HEK293 (cell line): ENCODE data around the gene PRSS16.

Experiments
- EGR2 ChIP-seq: fragments of 450-650 bp; formaldehyde crosslinking; IDR thresholded peaks from 2 replicates; pipeline ENCODE4 v1.5.1; 2016; ENCODE audit warnings: low read depth, missing biosample characterization, missing genetic modification characterization
- ELK4 ChIP-seq: IDR thresholded peaks from 2 replicates; pipeline ENCODE4 v1.6.1; 2011; ENCODE audit warnings: mild to moderate bottlenecking, low read depth, low read length, borderline replicate concordance
- HOXA7 ChIP-seq: sonication (generic); formaldehyde crosslinking; IDR thresholded peaks from 2 replicates; pipeline ENCODE4 v1.8.1; 2022; ENCODE audit warnings: missing genetic modification reagents, borderline replicate concordance
- KLF8 ChIP-seq: fragments of 450-650 bp; formaldehyde crosslinking; IDR thresholded peaks from 2 replicates; pipeline ENCODE4 v1.5.1; 2016; ENCODE audit warnings: missing biosample characterization, missing genetic modification characterization
- REPIN1 ChIP-seq: fragments of 450-650 bp; formaldehyde crosslinking; IDR thresholded peaks from 2 replicates; pipeline ENCODE4 v1.5.1; 2017; ENCODE audit warnings: missing biosample characterization, missing genetic modification characterization, low read depth
- TCF7L2 ChIP-seq: IDR thresholded peaks from 2 replicates; pipeline ENCODE4 v1.6.1; 2011; ENCODE audit warnings: low read depth, mild to moderate bottlenecking, inconsistent platforms, low read length, moderate library complexity, borderline replicate concordance
- ZBTB1 ChIP-seq: fragments of 450-650 bp; formaldehyde crosslinking; IDR thresholded peaks from 2 replicates; pipeline ENCODE4 v1.5.1; 2016; ENCODE audit warnings: missing biosample characterization, missing genetic modification characterization
- ZBTB6 ChIP-seq: fragments of 450-650 bp; formaldehyde crosslinking; IDR thresholded peaks from 2 replicates; pipeline ENCODE4 v1.5.1; 2017; ENCODE audit warnings: missing biosample characterization, missing genetic modification characterization
- ZBTB7A ChIP-seq: fragments of 450-650 bp; formaldehyde crosslinking; IDR thresholded peaks from 2 replicates; pipeline ENCODE4 v1.5.1; 2016; ENCODE audit warnings: low read depth, missing biosample characterization, missing genetic modification characterization
- ZBTB8A ChIP-seq: fragments of 450-650 bp; formaldehyde crosslinking; IDR thresholded peaks from 2 replicates; pipeline ENCODE4 v1.5.1; 2016; ENCODE audit warnings: missing biosample characterization, missing genetic modification characterization
- ZNF10 ChIP-seq: fragments of 450-650 bp; formaldehyde crosslinking; IDR thresholded peaks from 2 replicates; pipeline ENCODE4 v1.5.1; 2017; ENCODE audit warnings: missing biosample characterization, missing genetic modification characterization
- ZNF112 ChIP-seq: fragments of 450-650 bp; formaldehyde crosslinking; IDR thresholded peaks from 2 replicates; pipeline ENCODE4 v1.5.0; 2017; ENCODE audit warnings: missing biosample characterization, missing genetic modification characterization
- ZNF146 ChIP-seq: fragments of 450-650 bp; formaldehyde crosslinking; IDR thresholded peaks from 2 replicates; pipeline ENCODE4 v1.5.1; 2016; ENCODE audit warnings: missing biosample characterization, missing genetic modification characterization
- ZNF239 ChIP-seq: fragments of 450-650 bp; formaldehyde crosslinking; IDR thresholded peaks from 2 replicates; pipeline ENCODE4 v1.5.1; 2016; ENCODE audit warnings: missing biosample characterization, missing genetic modification characterization
- ZNF280D ChIP-seq: fragments of 450-650 bp; formaldehyde crosslinking; IDR thresholded peaks from 2 replicates; pipeline ENCODE4 v1.5.1; 2016; ENCODE audit warnings: missing biosample characterization, missing genetic modification characterization
- ZNF292 ChIP-seq: fragments of 450-650 bp; formaldehyde crosslinking; IDR thresholded peaks from 2 replicates; pipeline ENCODE4 v1.5.1; 2016; ENCODE audit warnings: low read depth, missing biosample characterization, missing genetic modification characterization, borderline replicate concordance
- ZNF473 ChIP-seq: fragments of 450-650 bp; formaldehyde crosslinking; IDR thresholded peaks from 2 replicates; pipeline ENCODE4 v1.5.1; 2017; ENCODE audit warnings: missing biosample characterization, missing genetic modification characterization
- ZNF596 ChIP-seq: fragments of 450-650 bp; IDR thresholded peaks from 2 replicates; pipeline ENCODE4 v1.5.0; 2018; ENCODE audit warnings: missing biosample characterization, mild to moderate bottlenecking, missing genetic modification characterization, moderate library complexity
- ZNF600 ChIP-seq: fragments of 450-650 bp; formaldehyde crosslinking; IDR thresholded peaks from 2 replicates; pipeline ENCODE4 v1.5.1; 2016; ENCODE audit warnings: missing biosample characterization, missing genetic modification characterization
- ZNF629 ChIP-seq: fragments of 450-650 bp; formaldehyde crosslinking; IDR thresholded peaks from 2 replicates; pipeline ENCODE4 v1.5.1; 2017; ENCODE audit warnings: missing biosample characterization, missing genetic modification characterization
- ZNF776 ChIP-seq: fragments of 450-650 bp; formaldehyde crosslinking; IDR thresholded peaks from 2 replicates; pipeline ENCODE4 v1.5.0; 2017; ENCODE audit warnings: missing biosample characterization, missing genetic modification characterization, borderline replicate concordance
- ZSCAN16 ChIP-seq: fragments of 450-650 bp; formaldehyde crosslinking; IDR thresholded peaks from 2 replicates; pipeline ENCODE4 v1.5.1; 2016; ENCODE audit warnings: missing biosample characterization, missing genetic modification characterization
- TF ChIP-seq, protein P1 (sequence below): fragments of 450-650 bp; formaldehyde crosslinking; optimal IDR thresholded peaks from 2 replicates; pipeline ENCODE3; 2016; ENCODE audit warnings: missing biosample characterization, mild to moderate bottlenecking, missing genetic modification characterization
- TF ChIP-seq, protein P2 (sequence below): fragments of 450-650 bp; formaldehyde crosslinking; conservative IDR thresholded peaks from 2 replicates; pipeline ENCODE4 v1.5.1; 2016; ENCODE audit warnings: low read depth, missing biosample characterization, missing genetic modification characterization
- TF ChIP-seq, protein P3 (sequence below): fragments of 450-650 bp; formaldehyde crosslinking; IDR thresholded peaks from 2 replicates; pipeline ENCODE4 v1.5.1; 2016; ENCODE audit warnings: missing biosample characterization, missing genetic modification characterization

Gene PRSS16

GRCh38 chr6:27251606-27252251 is 4.2 kb downstream of the PRSS16 start (continued):
- TF ChIP-seq ZNF600 (tag by site-specific recombination) (0 out of 2 replicates have a peak, but pooled peaks have one; percentile 7), ZNF629 (tag by site-specific recombination) (peak; percentile 37), ZNF280D (no peak), ZSCAN16 (tag by site-specific recombination) (0 out of 2 replicates have a peak, but pooled peaks have one; percentile 14), ZBTB7A (tag by site-specific recombination) (no peak), ELK4 (no peak), ZBTB6 (tag by site-specific recombination) (peak; percentile 96), ZNF292 (tag by site-specific recombination) (no peak), ZNF112 (no peak), TCF7L2 (no peak), REPIN1 (tag by site-specific recombination) (0 out of 2 replicates have a peak, but pooled peaks have one; percentile 48), ZNF10 (tag by site-specific recombination) (0 out of 2 replicates have a peak, but pooled peaks have one; percentile 38), ZNF776 (tag by site-specific recombination) (no peak), ZBTB1 (no peak), EGR2 (tag by site-specific recombination) (peak; percentile 32; the same call in 1 of the 2 replicates), KLF8 (tag by site-specific recombination) (peak; percentile 75), HOXA7 (CRISPR knock-in tag) (no peak), ZNF146 (no peak), ZBTB8A (tag by site-specific recombination) (peak; percentile 99), ZNF596 (no peak), ZNF473 (tag by site-specific recombination) (no peak), ZNF239 (tag by site-specific recombination) (no peak)
- TF ChIP-seq, protein P1, sequence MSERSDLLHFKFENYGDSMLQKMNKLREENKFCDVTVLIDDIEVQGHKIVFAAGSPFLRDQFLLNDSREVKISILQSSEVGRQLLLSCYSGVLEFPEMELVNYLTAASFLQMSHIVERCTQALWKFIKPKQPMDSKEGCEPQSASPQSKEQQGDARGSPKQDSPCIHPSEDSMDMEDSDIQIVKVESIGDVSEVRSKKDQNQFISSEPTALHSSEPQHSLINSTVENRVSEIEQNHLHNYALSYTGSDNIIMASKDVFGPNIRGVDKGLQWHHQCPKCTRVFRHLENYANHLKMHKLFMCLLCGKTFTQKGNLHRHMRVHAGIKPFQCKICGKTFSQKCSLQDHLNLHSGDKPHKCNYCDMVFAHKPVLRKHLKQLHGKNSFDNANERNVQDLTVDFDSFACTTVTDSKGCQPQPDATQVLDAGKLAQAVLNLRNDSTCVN (tag by site-specific recombination): peak; percentile 61
- TF ChIP-seq, protein P2, sequence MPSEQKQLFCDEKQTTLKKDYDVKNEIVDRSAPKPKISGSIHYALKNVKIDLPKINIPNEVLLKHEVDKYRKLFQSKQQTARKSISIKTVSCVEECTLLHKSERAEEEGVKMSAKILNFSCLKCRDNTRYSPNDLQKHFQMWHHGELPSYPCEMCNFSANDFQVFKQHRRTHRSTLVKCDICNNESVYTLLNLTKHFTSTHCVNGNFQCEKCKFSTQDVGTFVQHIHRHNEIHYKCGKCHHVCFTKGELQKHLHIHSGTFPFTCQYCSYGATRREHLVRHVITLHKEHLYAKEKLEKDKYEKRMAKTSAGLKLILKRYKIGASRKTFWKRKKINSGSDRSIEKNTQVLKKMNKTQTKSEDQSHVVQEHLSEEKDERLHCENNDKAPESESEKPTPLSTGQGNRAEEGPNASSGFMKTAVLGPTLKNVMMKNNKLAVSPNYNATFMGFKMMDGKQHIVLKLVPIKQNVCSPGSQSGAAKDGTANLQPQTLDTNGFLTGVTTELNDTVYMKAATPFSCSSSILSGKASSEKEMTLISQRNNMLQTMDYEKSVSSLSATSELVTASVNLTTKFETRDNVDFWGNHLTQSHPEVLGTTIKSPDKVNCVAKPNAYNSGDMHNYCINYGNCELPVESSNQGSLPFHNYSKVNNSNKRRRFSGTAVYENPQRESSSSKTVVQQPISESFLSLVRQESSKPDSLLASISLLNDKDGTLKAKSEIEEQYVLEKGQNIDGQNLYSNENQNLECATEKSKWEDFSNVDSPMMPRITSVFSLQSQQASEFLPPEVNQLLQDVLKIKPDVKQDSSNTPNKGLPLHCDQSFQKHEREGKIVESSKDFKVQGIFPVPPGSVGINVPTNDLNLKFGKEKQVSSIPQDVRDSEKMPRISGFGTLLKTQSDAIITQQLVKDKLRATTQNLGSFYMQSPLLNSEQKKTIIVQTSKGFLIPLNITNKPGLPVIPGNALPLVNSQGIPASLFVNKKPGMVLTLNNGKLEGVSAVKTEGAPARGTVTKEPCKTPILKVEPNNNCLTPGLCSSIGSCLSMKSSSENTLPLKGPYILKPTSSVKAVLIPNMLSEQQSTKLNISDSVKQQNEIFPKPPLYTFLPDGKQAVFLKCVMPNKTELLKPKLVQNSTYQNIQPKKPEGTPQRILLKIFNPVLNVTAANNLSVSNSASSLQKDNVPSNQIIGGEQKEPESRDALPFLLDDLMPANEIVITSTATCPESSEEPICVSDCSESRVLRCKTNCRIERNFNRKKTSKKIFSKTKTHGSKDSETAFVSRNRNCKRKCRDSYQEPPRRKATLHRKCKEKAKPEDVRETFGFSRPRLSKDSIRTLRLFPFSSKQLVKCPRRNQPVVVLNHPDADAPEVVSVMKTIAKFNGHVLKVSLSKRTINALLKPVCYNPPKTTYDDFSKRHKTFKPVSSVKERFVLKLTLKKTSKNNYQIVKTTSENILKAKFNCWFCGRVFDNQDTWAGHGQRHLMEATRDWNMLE (tag by site-specific recombination): peak; percentile 21; the same call in 1 of the 2 replicates
- TF ChIP-seq, protein P3, sequence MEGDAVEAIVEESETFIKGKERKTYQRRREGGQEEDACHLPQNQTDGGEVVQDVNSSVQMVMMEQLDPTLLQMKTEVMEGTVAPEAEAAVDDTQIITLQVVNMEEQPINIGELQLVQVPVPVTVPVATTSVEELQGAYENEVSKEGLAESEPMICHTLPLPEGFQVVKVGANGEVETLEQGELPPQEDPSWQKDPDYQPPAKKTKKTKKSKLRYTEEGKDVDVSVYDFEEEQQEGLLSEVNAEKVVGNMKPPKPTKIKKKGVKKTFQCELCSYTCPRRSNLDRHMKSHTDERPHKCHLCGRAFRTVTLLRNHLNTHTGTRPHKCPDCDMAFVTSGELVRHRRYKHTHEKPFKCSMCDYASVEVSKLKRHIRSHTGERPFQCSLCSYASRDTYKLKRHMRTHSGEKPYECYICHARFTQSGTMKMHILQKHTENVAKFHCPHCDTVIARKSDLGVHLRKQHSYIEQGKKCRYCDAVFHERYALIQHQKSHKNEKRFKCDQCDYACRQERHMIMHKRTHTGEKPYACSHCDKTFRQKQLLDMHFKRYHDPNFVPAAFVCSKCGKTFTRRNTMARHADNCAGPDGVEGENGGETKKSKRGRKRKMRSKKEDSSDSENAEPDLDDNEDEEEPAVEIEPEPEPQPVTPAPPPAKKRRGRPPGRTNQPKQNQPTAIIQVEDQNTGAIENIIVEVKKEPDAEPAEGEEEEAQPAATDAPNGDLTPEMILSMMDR: peak; percentile 99
